Kidney tubule cell (primary cell): ENCODE measurements around the gene APH1B.

Experiments used
- DNase-seq: peaks from one replicate; pipeline ENCODE4 v3.0.0-alpha.2; 2018; ENCODE audit warnings: low spot score

The APH1B gene

DNA sequence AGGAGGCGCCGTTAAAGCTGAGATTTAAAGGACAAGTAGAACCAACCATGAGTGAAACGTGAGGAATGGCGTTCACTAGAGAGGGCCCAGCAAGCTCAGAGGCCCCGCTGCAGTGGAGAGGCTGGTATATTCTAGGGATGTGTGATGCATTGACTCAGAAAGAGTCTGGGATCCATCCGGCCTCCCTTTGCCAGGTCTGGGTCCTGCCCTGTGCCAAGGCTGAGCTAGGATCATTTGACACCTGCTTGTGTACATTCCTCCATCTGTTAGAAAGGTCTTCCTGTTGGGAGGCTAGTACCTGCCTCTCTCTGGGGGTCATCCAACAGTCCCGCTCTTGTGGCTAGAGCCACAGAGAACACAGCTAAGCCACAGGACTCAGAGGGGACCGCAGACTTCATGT is 75.9 kb downstream of the APH1B start:
- no peak for DNase-seq

DNA sequence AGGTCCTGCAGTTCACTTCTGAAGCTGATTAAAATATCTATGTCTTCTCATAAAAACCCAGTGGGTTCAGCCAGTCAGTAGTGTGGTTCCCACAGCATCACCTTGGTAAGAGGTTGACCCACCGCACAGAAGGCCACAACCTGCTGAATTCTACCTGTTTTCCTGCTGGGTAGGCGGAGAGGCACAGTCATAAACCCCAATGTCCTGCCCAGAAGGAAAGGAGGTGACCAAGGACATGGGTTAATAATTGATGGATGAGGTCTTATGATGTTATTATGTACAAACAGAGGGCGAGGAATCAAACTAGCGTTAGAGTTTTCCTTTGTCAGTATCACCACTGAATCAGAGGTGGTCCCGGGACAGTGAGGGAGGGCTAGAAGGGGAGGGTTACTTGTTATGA is 76.5 kb downstream of the APH1B start:
- peak; percentile 74 for DNase-seq

DNA sequence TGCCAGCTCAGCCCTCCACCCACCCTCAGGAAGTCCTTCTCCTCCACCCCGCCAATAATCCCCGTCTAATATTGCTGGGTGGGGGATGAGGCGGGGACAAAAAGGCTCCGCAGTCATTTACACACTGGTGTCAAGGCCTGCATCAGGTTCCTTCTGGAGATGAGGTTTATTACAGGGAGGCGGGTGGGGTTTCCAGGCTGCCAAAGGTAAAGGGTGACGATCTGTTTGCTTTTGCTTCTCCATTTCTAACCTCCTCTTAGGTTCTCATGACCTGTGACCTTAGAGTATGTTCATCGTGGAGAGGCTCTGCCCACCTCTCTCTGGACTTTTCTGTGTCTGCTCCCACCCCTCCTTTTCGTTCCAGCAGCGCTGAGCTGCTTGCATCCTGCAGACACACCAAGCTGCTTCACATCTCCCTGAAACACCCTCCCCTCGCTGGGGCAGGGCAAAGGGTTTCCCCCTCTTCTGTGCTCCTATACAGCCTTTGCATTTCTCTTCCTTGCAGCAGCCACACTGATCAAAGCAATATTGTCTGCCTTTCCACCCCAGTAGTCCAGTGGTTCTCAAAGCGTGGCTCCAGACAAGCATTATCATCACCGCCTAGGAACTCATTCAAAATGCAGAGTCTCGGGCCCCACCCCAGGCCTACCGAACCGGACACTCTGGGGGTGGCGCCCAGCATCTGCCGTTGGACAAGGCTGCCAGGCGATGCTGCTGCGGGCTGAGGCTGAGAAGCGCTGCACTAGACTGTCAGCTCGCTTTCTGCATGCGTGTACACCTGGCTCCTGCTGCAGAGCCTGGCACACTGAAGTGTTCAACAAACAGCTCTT is 77.6 kb downstream of the APH1B start:
- DNase-seq: no peak

DNA sequence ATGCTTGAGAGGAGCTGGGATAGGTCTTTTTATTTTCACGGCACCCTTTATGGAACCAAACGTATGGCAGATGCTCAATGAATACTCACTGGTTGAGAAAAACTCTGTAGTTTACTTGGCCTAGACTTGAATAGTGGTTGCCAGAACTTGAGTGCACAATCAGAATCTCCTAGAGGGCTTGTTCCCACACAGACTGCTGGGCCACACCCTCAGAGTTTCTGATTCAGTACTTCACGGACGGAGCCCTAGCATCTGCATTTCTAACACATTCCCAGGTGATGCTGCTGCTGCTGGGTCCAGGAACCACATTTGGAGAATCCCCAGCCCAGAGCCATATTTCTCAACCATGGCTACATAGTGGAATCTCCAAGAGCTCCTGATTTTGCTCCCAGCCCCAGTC is 79.7 kb downstream of the APH1B start:
- no peak for DNase-seq

DNA sequence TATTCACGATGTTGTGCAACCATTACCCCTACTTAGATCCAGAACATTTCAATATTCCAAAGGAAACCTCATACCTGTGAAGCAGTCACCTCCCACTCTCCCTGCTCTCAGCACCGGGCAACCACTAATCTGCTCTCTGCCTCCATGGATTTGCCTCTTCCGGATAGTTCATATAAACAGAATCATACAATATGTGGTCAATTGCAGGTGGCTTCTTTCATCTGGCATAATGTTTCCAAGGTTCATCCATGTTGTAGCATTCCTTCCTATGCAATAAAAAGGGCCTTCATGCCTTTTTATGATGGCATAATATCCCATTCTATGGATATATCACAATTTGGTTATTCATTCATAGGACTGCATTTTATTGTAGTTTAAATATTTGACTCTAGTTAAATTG is 80.3 kb downstream of the APH1B start:
- DNase-seq: no peak

DNA sequence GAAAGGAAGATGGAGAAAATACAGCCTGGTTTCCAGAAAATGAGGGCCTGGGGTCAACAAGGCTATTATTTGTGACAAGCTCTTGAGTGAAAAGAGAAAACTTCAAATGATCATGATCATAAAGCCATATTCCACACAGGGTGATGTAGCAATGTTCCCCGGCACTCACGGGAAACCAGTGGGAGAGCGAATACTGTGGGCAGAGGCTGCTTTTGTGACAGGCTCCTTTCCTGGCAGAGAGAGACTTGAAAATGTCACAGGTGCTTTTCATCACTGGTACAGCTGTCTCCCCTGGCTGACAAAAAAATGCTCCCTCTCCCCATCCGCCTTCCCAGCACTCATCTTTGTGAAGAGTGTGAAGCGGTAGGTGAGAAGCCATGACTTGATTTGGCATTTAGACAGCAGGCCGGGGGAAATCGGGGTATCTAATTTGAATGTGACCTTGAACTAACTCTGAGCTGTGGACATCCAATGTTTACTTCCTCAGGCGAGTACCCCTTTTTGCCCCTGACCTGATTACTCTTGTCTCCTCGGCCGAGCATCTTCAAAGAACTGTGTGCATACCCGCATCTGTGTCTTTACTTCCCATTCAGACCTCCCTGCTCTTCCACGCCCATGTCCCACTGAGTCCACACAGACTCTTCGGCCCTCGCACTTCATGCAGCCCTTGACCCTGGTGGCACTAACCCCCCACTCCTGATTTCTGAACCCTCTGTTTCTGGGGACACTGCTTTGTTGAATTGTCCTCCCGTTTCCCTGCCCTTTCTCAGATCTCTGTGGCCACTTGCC is 81.0 kb downstream of the APH1B start:
- no peak for DNase-seq
